ENCODE results near the gene BCAR3. TPM values are rescaled to one million over a fixed set of nuclear protein-coding genes. Genes with fewer than 3 reads are reported as not detected.

Gene BCAR3
- total RNA-seq, 1 donor from 2014 or later = 41.0 TPM

DNA sequence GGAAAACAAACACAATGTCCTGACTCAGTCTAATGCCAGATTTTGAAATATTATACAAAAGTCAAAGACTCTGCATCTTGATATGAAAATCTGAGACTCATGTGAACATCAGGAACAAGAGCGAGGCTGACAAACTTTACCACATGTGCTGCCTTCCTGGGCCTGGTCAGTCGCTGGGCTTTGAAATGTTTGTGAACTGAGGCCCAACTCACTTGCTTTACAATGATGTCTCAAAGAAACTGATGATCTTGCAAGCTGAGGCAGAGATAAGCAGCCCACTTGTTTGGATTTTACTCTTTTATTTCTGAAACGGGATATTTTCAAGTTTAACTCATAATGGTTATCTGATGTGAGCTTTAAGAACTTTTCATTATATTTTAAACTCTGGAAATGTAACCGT, 2.1 kb downstream of the BCAR3 start:
- H3K4me1 ChIP-seq = peaks cover 2 to 24% of the 10 kb centered on the region in 2 donors
- intact Hi-C loops (cut with DNase I) = no loop called here
- no peak overlapping the region for H3K4me3 ChIP-seq

GRCh38 chr1:93678946-93679480, 2.6 kb downstream of the BCAR3 start:
- no peaks in the 10 kb centered on the region for H3K9me3 ChIP-seq
- H3K4me1 ChIP-seq = peaks cover 2 to 28% of the 10 kb centered on the region in 2 donors
- no peak overlapping the region for H3K4me3 ChIP-seq
- H3K27me3 ChIP-seq = no peaks in the 10 kb centered on the region
- intact Hi-C loops (cut with DNase I) = no loop called here
- H3K36me3 ChIP-seq = no peaks in the 10 kb centered on the region
- TF ChIP-seq, protein P1, sequence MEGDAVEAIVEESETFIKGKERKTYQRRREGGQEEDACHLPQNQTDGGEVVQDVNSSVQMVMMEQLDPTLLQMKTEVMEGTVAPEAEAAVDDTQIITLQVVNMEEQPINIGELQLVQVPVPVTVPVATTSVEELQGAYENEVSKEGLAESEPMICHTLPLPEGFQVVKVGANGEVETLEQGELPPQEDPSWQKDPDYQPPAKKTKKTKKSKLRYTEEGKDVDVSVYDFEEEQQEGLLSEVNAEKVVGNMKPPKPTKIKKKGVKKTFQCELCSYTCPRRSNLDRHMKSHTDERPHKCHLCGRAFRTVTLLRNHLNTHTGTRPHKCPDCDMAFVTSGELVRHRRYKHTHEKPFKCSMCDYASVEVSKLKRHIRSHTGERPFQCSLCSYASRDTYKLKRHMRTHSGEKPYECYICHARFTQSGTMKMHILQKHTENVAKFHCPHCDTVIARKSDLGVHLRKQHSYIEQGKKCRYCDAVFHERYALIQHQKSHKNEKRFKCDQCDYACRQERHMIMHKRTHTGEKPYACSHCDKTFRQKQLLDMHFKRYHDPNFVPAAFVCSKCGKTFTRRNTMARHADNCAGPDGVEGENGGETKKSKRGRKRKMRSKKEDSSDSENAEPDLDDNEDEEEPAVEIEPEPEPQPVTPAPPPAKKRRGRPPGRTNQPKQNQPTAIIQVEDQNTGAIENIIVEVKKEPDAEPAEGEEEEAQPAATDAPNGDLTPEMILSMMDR (IDR thresholded peaks at IDR 0.05) = no peak
- peak in 1 of 2 donors; percentile 24 for DNase-seq (ENCODE audit: low spot score in 2 of 2)
- H3K27ac ChIP-seq = peak overlapping the region; percentile 10 to 92

More for the DNA sequence above, 2.1 kb downstream of the BCAR3 start:
- peak in 1 of 2 donors; percentile 31 for DNase-seq (ENCODE audit: low spot score in 2 of 2)
- Histone ChIP-seq H3K36me3 (no peaks in the 10 kb centered on the region), H3K27ac (peak overlapping the region; percentile 90 to 92), H3K9me3 (no peaks in the 10 kb centered on the region), H3K27me3 (no peaks in the 10 kb centered on the region)
- TF ChIP-seq, protein P1 (IDR thresholded peaks at IDR 0.05) = no peak

DNA sequence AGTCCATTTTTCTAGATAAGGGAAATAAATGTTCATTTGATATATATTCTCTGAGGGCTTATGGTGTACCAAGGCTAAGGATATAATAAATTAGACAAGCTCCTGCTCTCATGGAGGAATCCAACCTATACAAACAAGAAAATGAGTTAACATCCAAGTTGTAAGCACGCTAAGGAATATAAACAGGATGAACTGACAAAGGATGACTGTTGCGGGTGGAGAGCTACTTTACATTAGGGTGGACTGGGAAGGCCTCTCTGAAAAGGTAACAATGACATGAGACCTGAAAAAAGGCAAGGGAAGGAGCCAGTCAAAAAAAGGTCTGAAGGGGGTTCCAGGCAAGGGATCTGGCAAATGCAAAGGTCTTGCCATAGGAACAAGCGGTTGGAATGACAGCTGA, 3.1 kb downstream of the BCAR3 start:
- H3K27me3 ChIP-seq = no peaks in the 10 kb centered on the region
- intact Hi-C loops (cut with DNase I) = no loop called here
- no peaks in the 10 kb centered on the region for H3K9me3 ChIP-seq
- no peak overlapping the region for H3K27ac ChIP-seq
- TF ChIP-seq, protein P1 (IDR thresholded peaks at IDR 0.05) = no peak
- H3K36me3 ChIP-seq = no peaks in the 10 kb centered on the region
- H3K4me1 ChIP-seq = peaks cover 2 to 29% of the 10 kb centered on the region in 2 donors
- no peak for DNase-seq (ENCODE audit: low spot score in 2 of 2)
- no peak overlapping the region for H3K4me3 ChIP-seq

GRCh38 chr1:93677729-93678128, 3.9 kb downstream of the BCAR3 start:
- Histone ChIP-seq H3K27ac (peak overlapping the region in 1 of 2 donors; percentile 4), H3K9me3 (no peaks in the 10 kb centered on the region), H3K4me3 (no peak overlapping the region), H3K36me3 (no peaks in the 10 kb centered on the region), H3K27me3 (no peaks in the 10 kb centered on the region), H3K4me1 (peaks cover 9 to 36% of the 10 kb centered on the region in 2 donors)
- TF ChIP-seq, protein P1 (IDR thresholded peaks at IDR 0.05) = no peak
- no peak for DNase-seq (ENCODE audit: low spot score in 2 of 2)
- intact Hi-C loops (cut with DNase I) = no loop called here

DNA sequence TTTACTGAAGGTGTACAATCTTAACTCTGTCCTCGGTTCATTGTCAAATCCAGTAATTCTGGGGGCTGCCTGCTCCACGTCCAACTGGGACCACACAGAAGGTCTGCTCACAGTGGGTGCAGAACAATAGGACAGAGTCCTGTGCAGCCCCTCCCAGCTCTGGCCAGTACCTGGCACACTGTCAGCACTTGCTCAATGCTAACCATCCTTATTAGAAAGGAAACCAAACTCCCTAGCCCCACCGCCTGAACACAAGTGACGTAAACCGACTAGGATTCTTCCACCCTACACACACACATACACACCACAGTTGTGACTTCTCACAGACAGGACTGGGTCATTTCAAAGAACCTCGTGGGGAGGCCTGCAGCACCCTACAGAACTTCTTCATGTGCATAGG, 5.2 kb downstream of the BCAR3 start:
- Histone ChIP-seq H3K36me3 (no peaks in the 10 kb centered on the region), H3K4me1 (peaks cover 17 to 48% of the 10 kb centered on the region in 2 donors), H3K9me3 (no peaks in the 10 kb centered on the region), H3K4me3 (no peak overlapping the region), H3K27ac (peak overlapping the region; percentile 54 to 67), H3K27me3 (no peaks in the 10 kb centered on the region)
- DNase-seq (ENCODE audit: low spot score in 2 of 2) = peak in 1 of 2 donors; percentile 63
- intact Hi-C loops (cut with DNase I) = no loop called here
- TF ChIP-seq, protein P1 (IDR thresholded peaks at IDR 0.05) = no peak
